Measurements from ENCODE around the gene HMGXB3.

The HMGXB3 gene

GRCh38 chr5:150092159-150092787 lies 91.7 kb downstream of the HMGXB3 start:
- in situ Hi-C loops (cut with HindIII; ENCODE audit: low sequenced_read_pairs), result no loop called here
- DNase-seq (ENCODE audit: low read depth), result no peak
- H3K4me3 ChIP-seq (ENCODE audit: low read depth, low read length), result no peak overlapping the region
- TF ChIP-seq CTCF (IDR thresholded peaks at IDR 0.05; ENCODE audit: low read depth, low read length, missing control alignments), result no peak

GRCh38 chr5:150097152-150097551 lies 96.6 kb downstream of the HMGXB3 start:
- DNase-seq (ENCODE audit: low read depth), result no peak
- in situ Hi-C loops (cut with HindIII; ENCODE audit: low sequenced_read_pairs), result no loop called here
- no peak overlapping the region for H3K4me3 ChIP-seq (ENCODE audit: low read depth, low read length)
- TF ChIP-seq CTCF (IDR thresholded peaks at IDR 0.05; ENCODE audit: low read depth, low read length, missing control alignments), result no peak

- no peak for TF ChIP-seq CTCF (IDR thresholded peaks at IDR 0.05; ENCODE audit: low read depth, low read length, missing control alignments)
- in situ Hi-C loops (cut with HindIII; ENCODE audit: low sequenced_read_pairs), result no loop called here
- no peak overlapping the region for H3K4me3 ChIP-seq (ENCODE audit: low read depth, low read length)
- DNase-seq (ENCODE audit: low read depth), result no peak
These were observed 100.5 kb downstream of the HMGXB3 start for GRCh38 chr5:150101023-150101422.
